GM19193 (cell line): ENCODE data around the gene PLK5.

Source experiments
- POLR2A ChIP-seq: IDR thresholded peaks from 4 replicates; pipeline ENCODE4 v1.6.1; 2011; ENCODE audit not compliant: insufficient read depth, insufficient read length; ENCODE audit errors: extremely low read depth

The PLK5 gene

GRCh38 chr19:1488282-1488601, 35.6 kb upstream of the PLK5 start:
- TF ChIP-seq POLR2A: no peak

GRCh38 chr19:1489463-1490310, 34.2 kb upstream of the PLK5 start:
- TF ChIP-seq POLR2A: peak; percentile 34

GRCh38 chr19:1490311-1491113, 33.4 kb upstream of the PLK5 start, which contains the start of gene PCSK4:
PCSK4 (minus strand) TSS chr19:1490350; CDS start chr19:1490346, 4 bp downstream.
- TF ChIP-seq POLR2A: no peak

- no peak for TF ChIP-seq POLR2A
These were observed 32.6 kb upstream of the PLK5 start, which contains the start of gene REEP6 for GRCh38 chr19:1491114-1491848. REEP6 (plus strand) TSS chr19:1491181; CDS start chr19:1491270, 89 bp downstream.

- no peak for TF ChIP-seq POLR2A
These were observed 32.1 kb upstream of the PLK5 start for GRCh38 chr19:1491849-1492170.

GRCh38 chr19:1492474-1493006, 31.3 kb upstream of the PLK5 start:
- TF ChIP-seq POLR2A: no peak

GRCh38 chr19:1494115-1494815, 29.6 kb upstream of the PLK5 start:
- TF ChIP-seq POLR2A: no peak

- no peak for TF ChIP-seq POLR2A
These were observed 28.7 kb upstream of the PLK5 start for GRCh38 chr19:1495051-1495798.

- no peak for TF ChIP-seq POLR2A
These were observed 27.8 kb upstream of the PLK5 start for GRCh38 chr19:1495799-1496713.

GRCh38 chr19:1496714-1497577, 26.9 kb upstream of the PLK5 start:
- TF ChIP-seq POLR2A: no peak

GRCh38 chr19:1497578-1498235, 26.2 kb upstream of the PLK5 start:
- no peak for TF ChIP-seq POLR2A
